GM10266 (cell line): Measurements from ENCODE around the gene TMCC2.
A peak's percentile ranks its signal among the peaks of the same experiment; 100 is the strongest.
"Not testable (repeated sequence)": the region's sequence is repeated elsewhere in the genome, so short reads cannot be mapped to it uniquely, and the experiment has no call there.

Experiments
- DNase-seq: peaks from one replicate; pipeline ENCODE4 v3.0.0; 2012; ENCODE audit errors: extremely low spot score
- CTCF ChIP-seq: IDR thresholded peaks from 2 replicates; pipeline ENCODE4 v1.5.1; 2012; ENCODE audit warnings: mild to moderate bottlenecking, low read depth; ENCODE audit not compliant: control insufficient read depth, insufficient read depth; ENCODE audit errors: missing control alignments

Gene TMCC2

GRCh38 chr1:205227584-205228013, at the start of gene TMCC2:
TSS of gene TMCC2 (plus strand) at chr1:205227946. CDS start at chr1:205228565, 619 bp downstream.
- TF ChIP-seq CTCF, result no peak

GRCh38 chr1:205179842-205180241, 47.9 kb upstream of the TMCC2 start:
- no peak for DNase-seq
- TF ChIP-seq CTCF, result no peak

More at GRCh38 chr1:205227584-205228013, at the start of gene TMCC2:
- DNase-seq, result peak; percentile 95

GRCh38 chr1:205180331-205180730, 47.4 kb upstream of the TMCC2 start:
- not testable (repeated sequence) for DNase-seq

GRCh38 chr1:205182930-205183329, 44.8 kb upstream of the TMCC2 start:
- no peak for DNase-seq
- TF ChIP-seq CTCF, result no peak

GRCh38 chr1:205183676-205184335, 43.9 kb upstream of the TMCC2 start:
- DNase-seq, result no peak
- no peak for TF ChIP-seq CTCF

- no peak for TF ChIP-seq CTCF
- no peak for DNase-seq
These were observed 41.6 kb upstream of the TMCC2 start for GRCh38 chr1:205186191-205186590.

GRCh38 chr1:205187420-205187819, 40.3 kb upstream of the TMCC2 start:
- no peak for TF ChIP-seq CTCF
- DNase-seq, result no peak

- no peak for TF ChIP-seq CTCF
- DNase-seq, result no peak
These were observed 39.6 kb upstream of the TMCC2 start for GRCh38 chr1:205188098-205188497.
